Gastrocnemius medialis (tissue), 4 donors: Measurements from ENCODE around the gene CHAC1.

Source experiments
- POLR2A ChIP-seq, 2 donors: fragments of 450-650 bp; IDR thresholded peaks; one replicate each; pipeline ENCODE4 v1.6.1; 2017; ENCODE audit warnings: antibody characterized with exemption in 2 of 2, mild to moderate bottlenecking in 2 of 2, moderate library complexity in 2 of 2
- TF ChIP-seq, protein P1 (sequence below), 5 experiments: fragments of 450-650 bp in 3 of 5; fragments of 200-600 bp in 2 of 5; sonication (generic) in 2 of 5; IDR thresholded peaks in 4 of 5; conservative IDR thresholded peaks in 1 of 5; 1 replicate in 4 of 5; 2 replicates in 1 of 5; pipeline ENCODE4 v1.5.1; 2016 to 2019; ENCODE audit warnings: antibody characterized with exemption in 5 of 5, mild to moderate bottlenecking in 3 of 5, moderate library complexity in 3 of 5

- TF ChIP-seq, protein P1, sequence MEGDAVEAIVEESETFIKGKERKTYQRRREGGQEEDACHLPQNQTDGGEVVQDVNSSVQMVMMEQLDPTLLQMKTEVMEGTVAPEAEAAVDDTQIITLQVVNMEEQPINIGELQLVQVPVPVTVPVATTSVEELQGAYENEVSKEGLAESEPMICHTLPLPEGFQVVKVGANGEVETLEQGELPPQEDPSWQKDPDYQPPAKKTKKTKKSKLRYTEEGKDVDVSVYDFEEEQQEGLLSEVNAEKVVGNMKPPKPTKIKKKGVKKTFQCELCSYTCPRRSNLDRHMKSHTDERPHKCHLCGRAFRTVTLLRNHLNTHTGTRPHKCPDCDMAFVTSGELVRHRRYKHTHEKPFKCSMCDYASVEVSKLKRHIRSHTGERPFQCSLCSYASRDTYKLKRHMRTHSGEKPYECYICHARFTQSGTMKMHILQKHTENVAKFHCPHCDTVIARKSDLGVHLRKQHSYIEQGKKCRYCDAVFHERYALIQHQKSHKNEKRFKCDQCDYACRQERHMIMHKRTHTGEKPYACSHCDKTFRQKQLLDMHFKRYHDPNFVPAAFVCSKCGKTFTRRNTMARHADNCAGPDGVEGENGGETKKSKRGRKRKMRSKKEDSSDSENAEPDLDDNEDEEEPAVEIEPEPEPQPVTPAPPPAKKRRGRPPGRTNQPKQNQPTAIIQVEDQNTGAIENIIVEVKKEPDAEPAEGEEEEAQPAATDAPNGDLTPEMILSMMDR (IDR thresholded peaks at IDR 0.05 in 4 of 5, conservative IDR thresholded peaks at IDR 0.05 in 1 of 5) = no peak
- TF ChIP-seq POLR2A (IDR thresholded peaks at IDR 0.05) = no peak
Measured at GRCh38 chr15:40941068-40941527, 12.2 kb upstream of the CHAC1 start.
